ENCODE data around the gene CLEC3B.

- no peak for TF ChIP-seq NFYB (IDR thresholded peaks at IDR 0.05; ENCODE audit: insufficient read depth, low read depth, low read length)
- no peak for TF ChIP-seq CTCF (IDR thresholded peaks at IDR 0.05 in 2 of 3, conservative IDR thresholded peaks at IDR 0.05 in 1 of 3; ENCODE audit: control insufficient read depth in 2 of 3, extremely low read depth in 1 of 3, insufficient read depth in 1 of 3, low read depth in 3 of 3, low read length in 3 of 3)
- TF ChIP-seq POLR2A (IDR thresholded peaks at IDR 0.05; ENCODE audit: low read depth, low read length): no peak
These were observed 5.6 kb upstream of the CLEC3B start for GRCh38 chr3:45020534-45020933.
